Mucosa of gallbladder (tissue), 1 donor: ENCODE data around the gene LRP2. TPM values are rescaled to one million over a fixed set of nuclear protein-coding genes. Genes with fewer than 3 reads are reported as not detected.
"Not testable (repeated sequence)": the region's sequence is repeated elsewhere in the genome, so short reads cannot be mapped to it uniquely, and the experiment has no call there.

Experiments
- DNase-seq: peaks from one replicate; pipeline ENCODE4 v3.0.0-alpha.2; 2020; ENCODE audit warnings: low spot score
- total RNA-seq: library from RNA; stranded (reverse); gene quantifications from one replicate; pipeline ENCODE4 v1.2.1, GENCODE V29; 2021
- donor health status: DM: no; HTN: no; CAD: no.

LRP2 gene
- total RNA-seq, 1 donor from 2014 or later = 13.6 TPM

- no peak for DNase-seq
Measured at GRCh38 chr2:169301596-169302335, 60.6 kb downstream of the LRP2 start.

GRCh38 chr2:169300636-169301530 is 61.5 kb downstream of the LRP2 start:
- no peak for DNase-seq

- DNase-seq = no peak
Measured at GRCh38 chr2:169298007-169298406, 64.3 kb downstream of the LRP2 start.

- DNase-seq = no peak
Measured at GRCh38 chr2:169294001-169294675, 68.2 kb downstream of the LRP2 start.

GRCh38 chr2:169291517-169291916 is 70.8 kb downstream of the LRP2 start:
- DNase-seq = no peak

- no peak for DNase-seq
Measured at GRCh38 chr2:169290433-169290832, 71.9 kb downstream of the LRP2 start.

GRCh38 chr2:169287666-169288065 is 74.7 kb downstream of the LRP2 start:
- DNase-seq = no peak

- DNase-seq = no peak
Measured at GRCh38 chr2:169286624-169287231, 75.6 kb downstream of the LRP2 start.

- DNase-seq = no peak
Measured at GRCh38 chr2:169285531-169286235, 76.7 kb downstream of the LRP2 start.

- no peak for DNase-seq
Measured at GRCh38 chr2:169280502-169280901, 81.8 kb downstream of the LRP2 start.

- no peak for DNase-seq
Measured at GRCh38 chr2:169275696-169276444, 86.5 kb downstream of the LRP2 start.

- DNase-seq = no peak
Measured at GRCh38 chr2:169272010-169272409, 90.3 kb downstream of the LRP2 start.

- not testable (repeated sequence) for DNase-seq
Measured at GRCh38 chr2:169270574-169270973, 91.8 kb downstream of the LRP2 start.

GRCh38 chr2:169265591-169265990 is 96.7 kb downstream of the LRP2 start:
- DNase-seq = no peak

GRCh38 chr2:169260846-169261642 is 101.3 kb downstream of the LRP2 start:
- DNase-seq = no peak

- DNase-seq = no peak
Measured at GRCh38 chr2:169260246-169260645, 102.1 kb downstream of the LRP2 start.

- DNase-seq = no peak
Measured at GRCh38 chr2:169259402-169259801, 102.9 kb downstream of the LRP2 start.

GRCh38 chr2:169258045-169258601 is 104.2 kb downstream of the LRP2 start:
- DNase-seq = no peak

GRCh38 chr2:169254774-169255173 is 107.6 kb downstream of the LRP2 start:
- no peak for DNase-seq
